Adipose tissue (tissue), 3 donors: ENCODE measurements around the gene CKS1B. TPM values are rescaled to one million over a fixed set of nuclear protein-coding genes. Genes with fewer than 3 reads are reported as not detected.

ENCODE experiments used
- H3K27ac ChIP-seq: one replicate; pipeline ENCODE4 v1.5.1; 2013; ENCODE audit warnings: low read depth, low read length
- WGBS, 3 donors: extraction: QIAGEN DNeasy Blood & Tissue Kit; methylation state at CpG; one replicate each; pipeline ENCODE4 v1.1.7; 2013; 5-methylcytosine and 5-hydroxymethylcytosine counted together
- polyA plus RNA-seq, 3 donors: library from polyadenylated mRNA; stranded (reverse); fragments of 200-250 nt; gene quantifications; one replicate each; pipeline ENCODE4 v1.2.3, GENCODE V29; 2013
- donor health status: healthy with polysubstance abuse.
- donor health status: Bipolar disorder and iron deficiency.
- donor health status: healthy.

The CKS1B gene
- 10 to 100 TPM; 23.6 to 88.9 (median 76.3) TPM for polyA plus RNA-seq

DNA sequence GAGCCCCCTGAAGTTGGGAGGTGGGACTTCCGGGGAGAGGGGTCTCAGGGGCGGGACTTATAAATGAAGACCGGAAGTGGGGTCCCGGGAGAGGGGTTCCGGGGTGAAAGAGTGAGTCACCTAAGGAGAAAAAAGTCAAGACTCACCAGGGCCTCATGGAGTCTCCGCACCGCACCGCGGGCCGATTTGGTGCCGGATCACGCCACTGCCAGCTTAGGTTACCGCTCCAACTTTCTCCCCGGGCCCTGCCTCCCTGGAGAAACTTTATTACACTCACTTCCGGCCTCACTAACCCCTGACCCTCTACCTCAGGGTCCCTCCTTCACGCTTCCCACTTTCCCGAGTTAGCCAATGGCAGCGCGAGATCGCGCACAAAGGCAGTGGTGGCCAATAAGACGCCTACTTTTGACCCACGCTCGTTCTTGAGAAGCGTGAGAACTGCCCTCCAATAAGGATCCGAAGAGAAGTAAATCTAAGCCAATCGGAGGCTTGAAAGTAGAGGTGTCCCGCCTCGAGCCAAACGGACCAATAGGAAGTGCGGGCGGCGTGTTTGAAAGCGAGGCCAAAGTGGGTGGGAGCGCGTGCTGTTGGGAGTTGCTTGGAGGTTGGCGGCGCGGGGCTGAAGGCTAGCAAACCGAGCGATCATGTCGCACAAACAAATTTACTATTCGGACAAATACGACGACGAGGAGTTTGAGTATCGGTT lies at the start of gene CKS1B:
TSS of gene CKS1B (plus strand) at position 580 of the 706 bp plus-strand sequence. CDS start at position 645, 65 bp downstream.
- peak within 1 kb of the TSS; percentile 80 for H3K27ac ChIP-seq
- WGBS, 3 donors, result 0 to 1% (median 1%) methylated on average over 47 of the region's 47 CpGs

DNA sequence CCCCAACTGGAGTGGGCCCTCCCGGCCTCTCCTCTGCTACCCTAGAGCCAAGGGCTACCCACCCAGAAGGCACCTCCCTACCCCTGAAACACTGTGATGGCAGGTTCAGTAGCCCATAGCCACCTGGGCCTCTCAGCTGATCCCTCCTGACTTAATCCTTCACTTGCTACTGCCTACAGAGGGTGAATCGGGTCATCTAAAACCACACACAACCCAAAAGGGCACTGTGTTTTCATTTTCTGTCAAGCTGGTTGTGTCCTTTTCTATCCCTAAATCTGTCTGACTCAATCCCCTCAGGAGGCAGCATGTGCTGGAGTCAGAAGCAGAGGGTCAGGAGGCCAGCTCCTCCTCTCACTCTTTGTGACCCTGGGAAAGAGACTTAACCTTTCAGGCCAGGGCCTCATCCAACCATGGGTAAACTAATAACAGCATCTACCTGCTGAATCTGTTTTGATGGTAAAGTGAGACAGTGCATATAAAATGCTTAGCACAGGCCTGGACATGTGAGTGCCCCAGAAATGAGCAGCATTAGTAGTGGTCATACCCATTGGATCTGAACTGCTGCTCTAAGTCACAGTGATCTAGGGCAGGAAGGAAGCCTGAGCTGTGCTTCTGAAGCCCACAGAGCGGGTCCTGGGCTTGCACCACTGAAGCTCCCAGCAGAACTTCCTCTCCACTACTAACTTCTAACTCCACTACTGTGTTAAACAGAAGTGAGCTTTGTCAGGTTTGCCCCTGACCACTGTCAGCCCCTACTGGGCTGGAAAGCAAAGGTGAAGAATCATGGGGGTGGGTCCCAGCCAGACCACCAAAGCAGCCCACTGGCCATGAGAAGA lies 48.9 kb upstream of the CKS1B start:
- H3K27ac ChIP-seq, result no peak overlapping the region
- 77 to 94% (median 82%) methylated on average over 3 of the region's 3 CpGs for WGBS, 3 donors

DNA sequence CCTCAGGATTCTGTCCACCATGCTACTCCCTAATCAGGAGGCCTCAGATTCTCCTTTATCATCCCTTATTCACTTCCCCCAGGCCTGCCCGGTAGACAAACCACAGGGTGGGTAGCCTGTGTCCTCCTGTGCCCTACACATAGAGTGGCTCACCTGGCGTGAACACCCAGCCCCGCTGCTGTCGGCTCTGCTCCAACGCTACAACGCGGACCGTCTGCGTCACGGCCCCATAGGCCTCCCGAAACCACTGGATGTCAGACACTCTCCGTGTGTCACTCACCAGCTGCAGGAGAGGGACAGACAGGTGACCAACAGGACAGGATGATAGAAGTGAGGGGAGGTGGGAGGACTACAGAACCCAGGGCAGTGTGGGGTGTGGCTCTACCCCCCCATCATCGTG lies 48.3 kb upstream of the CKS1B start:
- no peak overlapping the region for H3K27ac ChIP-seq
- 75 to 92% (median 80%) methylated on average over 13 of the region's 13 CpGs for WGBS, 3 donors

DNA sequence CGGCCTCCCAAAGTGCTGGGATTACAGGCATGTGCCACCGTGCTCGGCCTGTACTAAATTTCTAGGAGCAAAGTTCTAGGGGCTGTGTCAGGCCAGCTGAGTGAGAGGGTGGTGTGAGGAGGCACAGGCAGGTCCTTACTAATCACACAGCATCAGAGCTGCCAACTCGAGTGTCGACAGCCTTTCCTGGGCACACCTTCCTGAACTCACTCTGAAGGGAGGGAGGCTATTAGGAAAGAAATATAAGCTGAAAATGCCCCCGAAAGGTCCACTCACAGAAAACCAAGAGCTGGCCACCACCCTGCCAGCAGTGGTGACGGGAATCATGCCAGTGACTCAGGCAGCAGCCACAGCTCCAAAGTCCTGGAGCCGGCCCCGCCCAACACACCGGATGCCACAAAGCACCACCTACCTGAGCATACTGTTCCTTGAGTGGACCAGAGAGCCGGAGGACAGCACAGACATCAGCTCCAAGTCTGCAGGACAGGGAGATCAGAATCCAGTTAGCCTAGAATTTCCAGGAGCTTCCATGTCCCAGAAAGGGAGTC lies 42.5 kb upstream of the CKS1B start:
- no peak overlapping the region for H3K27ac ChIP-seq
- 82 to 91% (median 89%) methylated on average over 11 of the region's 11 CpGs for WGBS, 3 donors

DNA sequence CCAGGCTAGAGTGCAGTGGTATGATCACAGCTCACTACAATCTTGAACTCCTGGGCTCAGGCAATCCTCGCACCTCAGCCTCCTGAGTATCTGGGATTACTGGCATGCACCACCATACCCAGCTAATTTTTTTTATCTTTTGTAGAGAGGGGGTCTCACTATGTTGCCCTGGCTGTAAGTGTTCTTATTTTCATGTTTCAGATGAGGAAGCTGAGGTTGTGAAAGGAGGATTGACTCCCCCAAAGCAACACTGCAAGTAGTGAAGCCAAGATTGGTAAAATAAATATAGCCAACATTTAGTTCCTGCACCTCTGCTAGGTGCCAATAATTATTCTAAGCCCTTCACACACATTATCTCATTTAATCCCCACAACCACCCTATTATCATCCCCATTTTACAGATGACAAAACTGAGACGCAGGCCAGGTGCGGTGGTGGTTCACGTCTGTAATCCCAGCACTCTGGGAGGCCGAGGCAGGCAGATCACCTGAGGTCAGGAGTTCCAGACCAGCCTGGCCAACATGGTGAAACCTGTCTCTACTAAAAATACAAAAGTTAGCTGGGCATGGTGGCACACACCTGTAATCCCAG lies 40.0 kb upstream of the CKS1B start:
- no peak overlapping the region for H3K27ac ChIP-seq
- WGBS, 3 donors, result 94 to 96% (median 95%) methylated on average over 5 of the region's 5 CpGs

DNA sequence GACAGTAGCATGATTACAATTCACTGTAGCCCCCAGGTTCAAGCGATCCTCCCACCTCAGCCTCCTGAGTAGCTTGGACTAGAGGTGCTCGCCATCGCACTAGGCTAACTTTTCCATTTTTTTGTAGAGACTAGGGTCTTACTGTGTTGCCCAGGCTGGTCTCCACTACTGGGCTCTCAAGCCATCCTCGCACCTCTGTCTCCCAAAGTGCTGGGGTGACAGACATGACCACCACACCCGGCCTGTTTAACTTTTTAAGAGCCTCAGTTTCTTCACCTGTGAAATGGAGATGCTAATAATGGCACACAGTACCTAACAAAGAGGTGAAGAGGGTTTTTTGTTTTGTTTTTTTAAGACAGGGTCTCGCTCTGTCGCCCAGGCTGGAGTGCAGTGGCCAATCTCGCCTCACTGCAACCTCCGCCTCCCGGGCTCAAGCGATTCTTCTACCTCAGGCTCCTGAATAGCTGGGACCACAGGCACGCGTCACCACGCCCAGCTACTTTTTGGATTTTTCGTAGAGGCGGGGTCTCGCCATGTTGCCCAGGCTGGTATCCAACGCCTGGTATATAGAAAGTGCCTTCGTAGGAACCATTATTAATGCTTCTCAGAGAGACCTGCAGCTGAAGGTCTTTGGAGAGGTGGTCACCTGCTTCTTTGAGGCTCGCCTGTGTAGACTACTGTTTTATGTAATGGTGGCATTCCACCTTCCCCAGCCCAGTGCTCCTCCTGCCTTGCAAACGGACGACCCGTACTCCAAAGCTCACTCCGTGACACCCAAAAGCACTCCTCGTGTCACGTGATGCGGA lies 38.5 kb upstream of the CKS1B start:
- peak overlapping the region; percentile 84 for H3K27ac ChIP-seq
- 36 to 45% (median 41%) methylated on average over 27 of the region's 27 CpGs for WGBS, 3 donors

DNA sequence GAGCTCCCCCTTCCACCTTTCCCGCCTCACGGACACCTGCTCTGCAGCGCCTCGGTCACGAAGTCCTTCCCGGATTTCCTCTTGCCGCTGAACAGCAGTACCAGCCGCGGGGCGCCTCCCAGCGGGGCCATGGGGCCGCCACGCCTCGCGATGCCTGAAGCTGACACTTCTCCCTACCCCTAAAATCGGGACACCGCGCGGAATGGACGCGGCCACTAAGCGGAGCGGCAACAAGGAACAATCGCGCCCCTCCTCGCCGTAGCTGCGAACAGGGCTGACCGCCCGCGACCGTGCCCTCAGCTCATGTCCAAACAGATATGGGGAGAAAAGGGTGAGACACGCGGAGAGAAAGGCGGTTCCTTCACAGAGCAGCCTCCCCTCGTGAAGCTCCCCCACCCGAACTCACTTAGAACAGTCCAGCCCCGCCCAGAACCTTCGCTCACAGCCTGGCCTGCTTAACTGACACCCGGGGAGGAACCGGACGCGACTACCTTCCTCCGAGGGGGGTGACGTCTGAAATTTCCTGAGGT lies 37.9 kb upstream of the CKS1B start, which contains the start of gene PMVK:
TSS of gene PMVK (minus strand) at position 165 of the 530 bp plus-strand sequence. CDS start at position 131, 34 bp downstream.
- 0% methylated on average over 45 of the region's 45 CpGs for WGBS, 3 donors
- H3K27ac ChIP-seq, result peak within 1 kb of the TSS; percentile 84

DNA sequence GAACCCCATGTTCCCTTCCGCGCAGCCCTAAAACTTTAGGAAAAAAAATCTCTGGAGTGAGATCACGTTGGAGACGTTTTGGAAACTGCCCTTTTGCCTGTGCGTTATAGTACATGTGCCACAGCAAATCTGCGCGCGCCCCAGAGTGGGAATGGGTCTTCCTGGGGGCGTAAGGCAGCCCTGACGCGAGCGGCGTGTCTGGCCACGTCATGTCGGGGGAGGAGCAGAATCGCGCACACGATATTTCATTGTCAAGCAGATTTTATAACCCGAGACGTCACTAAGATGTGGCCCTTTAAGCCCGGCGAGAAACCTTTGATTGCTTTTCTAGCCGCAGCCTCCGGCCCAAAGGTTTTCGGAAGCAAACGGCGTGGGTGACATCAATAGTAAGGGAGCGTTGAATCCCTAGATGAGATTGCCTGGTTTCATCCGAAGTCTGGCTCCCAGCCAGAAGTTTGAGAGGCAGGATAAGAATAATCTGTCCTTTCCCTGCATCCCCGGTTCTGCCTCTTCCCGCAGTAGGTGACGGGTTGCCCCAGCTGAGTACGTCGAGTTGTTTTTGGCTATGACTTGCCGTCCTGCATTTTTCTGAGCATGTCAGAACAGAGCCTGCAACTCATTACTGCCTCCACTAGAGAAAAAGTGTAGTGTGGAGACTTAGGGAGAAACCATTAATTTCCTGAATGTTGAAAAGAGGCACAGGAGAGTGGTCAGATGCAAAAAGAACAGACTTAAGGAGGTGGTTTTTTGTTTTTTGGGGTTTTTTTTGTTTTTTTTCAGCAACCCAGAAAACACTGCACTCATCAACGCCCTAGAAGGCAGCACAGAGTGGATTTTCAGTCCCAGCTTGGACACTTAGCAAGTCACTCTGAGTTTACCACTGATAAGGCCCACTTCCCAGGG lies 37.1 kb upstream of the CKS1B start:
- 1% methylated on average over 36 of the region's 36 CpGs for WGBS, 3 donors
- H3K27ac ChIP-seq, result peak overlapping the region; percentile 84

DNA sequence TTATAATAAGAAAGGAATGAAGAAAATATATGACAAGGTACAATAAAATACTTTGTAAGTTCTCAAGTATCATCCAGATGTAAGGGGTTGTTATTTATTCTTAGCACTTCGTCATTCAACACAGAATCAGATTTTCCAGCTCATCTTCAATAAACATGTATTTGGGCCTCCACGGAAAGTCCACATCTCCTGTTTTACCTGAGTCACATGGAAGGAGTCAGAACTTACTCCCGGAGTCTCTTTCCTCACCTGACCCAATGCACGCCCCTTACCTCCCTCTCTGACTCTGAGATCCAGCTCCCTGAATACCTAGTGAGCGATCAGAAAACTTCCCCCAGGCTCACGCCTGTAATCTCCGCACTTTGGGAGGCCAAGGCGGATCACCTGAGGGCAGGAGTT lies 36.5 kb upstream of the CKS1B start:
- WGBS, 3 donors, result 78 to 92% (median 90%) methylated on average over 8 of the region's 8 CpGs
- H3K27ac ChIP-seq, result peak overlapping the region; percentile 84

DNA sequence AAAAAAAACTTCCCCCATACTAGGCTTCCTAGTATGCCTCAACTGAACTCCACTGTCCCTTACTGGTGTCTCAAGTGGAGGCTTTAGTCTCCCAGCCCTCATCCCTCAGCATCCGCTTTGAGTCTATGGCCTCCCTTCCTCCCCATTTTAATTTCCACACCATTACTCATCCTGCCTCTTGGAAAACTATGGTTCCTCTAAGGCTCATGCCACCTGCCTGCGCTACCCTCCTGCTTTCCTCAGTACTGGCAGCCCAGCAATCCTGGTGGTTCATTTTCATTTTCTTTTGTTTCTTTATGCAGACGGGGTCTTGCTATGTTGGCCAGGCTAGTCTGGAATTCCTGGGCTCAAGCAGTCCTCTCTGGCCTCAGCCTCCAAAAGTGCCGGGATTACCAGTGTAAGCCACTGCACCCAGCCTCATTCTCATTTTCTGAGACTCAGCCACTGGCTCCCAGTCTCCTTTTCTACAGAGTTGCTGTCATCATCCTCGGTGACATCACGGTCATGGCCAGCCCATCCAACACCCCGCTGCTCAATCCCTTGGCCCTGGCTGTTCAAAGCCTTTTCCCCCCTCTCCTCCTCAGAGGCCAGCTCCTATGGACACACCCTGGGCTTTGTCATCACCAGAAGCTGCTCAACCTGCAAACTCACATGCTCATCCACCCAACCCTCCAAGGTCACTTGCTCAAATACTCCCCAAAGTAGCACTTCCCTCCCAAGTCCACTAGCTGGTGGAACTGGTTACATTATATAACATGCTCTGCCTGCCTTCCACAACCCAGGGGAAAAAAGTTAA lies 35.7 kb upstream of the CKS1B start:
- 92 to 98% (median 96%) methylated on average over 7 of the region's 7 CpGs for whole genome bisulfite sequencing, 3 donors
- no peak overlapping the region for H3K27ac ChIP-seq

DNA sequence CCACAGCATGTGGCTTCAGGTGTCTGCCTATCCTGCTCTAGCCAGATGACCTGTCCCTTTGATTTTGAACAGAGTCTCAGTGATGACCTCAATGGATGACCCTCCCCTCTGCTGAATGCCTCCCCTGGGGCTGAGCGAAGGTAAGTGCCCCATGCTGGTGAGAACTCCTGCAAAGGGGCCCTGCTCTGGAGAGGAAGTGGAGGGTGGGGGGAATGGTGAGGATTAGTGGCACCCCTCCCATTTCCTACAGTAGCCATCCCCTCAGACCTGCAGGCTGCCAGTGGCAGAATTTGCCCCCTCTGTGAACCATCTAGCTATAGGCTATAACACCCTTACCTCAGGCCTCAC lies 34.3 kb upstream of the CKS1B start:
- H3K27ac ChIP-seq, result no peak overlapping the region
- 66 to 100% (median 82%) methylated on average over 1 of the region's 1 CpG for WGBS, 3 donors

DNA sequence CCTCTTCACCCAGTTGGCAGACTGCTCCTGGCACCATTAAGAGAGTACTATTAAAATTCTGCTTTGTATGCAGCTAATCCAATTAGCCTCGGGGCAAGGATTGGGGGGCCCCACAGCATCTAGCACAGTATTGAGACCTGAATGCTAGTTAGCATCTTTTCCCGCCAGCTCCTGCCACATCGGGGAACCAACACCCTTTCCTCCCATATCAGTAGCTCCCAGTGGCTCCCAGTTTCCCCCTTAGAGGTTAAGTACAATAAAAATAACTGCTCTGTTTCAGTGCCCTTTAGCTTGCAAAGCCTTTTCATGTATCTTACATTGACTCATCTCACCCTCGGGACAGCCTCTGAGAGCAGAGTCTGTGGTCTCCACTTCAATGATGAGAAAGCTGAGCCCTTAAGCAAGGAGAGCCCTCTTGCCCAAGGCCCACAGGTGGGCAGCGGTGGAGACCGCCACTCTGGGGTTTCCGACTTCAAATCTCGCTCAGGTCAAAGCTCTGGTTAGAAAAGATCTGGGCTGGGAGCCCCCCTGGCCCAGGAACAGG lies 33.8 kb upstream of the CKS1B start:
- H3K27ac ChIP-seq, result no peak overlapping the region
- WGBS, 3 donors, result 66 to 83% (median 71%) methylated on average over 8 of the region's 8 CpGs

DNA sequence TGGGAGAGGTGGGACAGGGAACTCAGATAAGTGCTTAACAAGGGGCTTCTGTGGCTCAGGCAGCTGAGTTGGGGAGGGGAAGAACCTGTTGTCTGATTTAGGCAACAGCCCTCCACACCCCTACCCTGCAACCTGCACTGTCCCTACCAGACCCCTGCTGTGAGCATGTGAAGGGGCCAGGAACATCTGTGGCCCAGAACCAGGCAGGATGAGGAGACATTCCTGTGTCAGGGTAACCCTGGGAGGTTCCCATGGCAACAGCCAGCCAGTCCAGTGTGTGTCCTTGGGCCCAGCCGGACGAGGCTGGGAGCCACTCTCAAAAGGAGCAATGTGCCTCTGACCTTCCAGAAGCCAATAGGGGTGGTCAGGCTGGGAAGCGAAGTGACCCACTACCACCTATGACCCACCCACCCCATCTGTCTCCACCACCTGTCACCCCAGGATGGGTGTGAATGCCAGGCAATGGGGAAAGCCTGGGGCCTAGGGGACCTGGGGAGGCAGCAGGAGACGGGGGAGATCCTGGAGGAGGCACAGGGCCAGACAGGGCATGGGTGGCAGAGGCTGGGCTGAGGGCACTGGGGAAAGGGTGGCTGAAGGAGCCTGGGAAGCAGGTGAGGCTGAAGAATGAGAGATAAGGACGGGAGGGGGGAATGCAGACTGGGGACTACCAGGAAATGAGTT lies 33.0 kb upstream of the CKS1B start:
- 24 to 59% (median 59%) methylated on average over 5 of the region's 5 CpGs for WGBS, 3 donors
- H3K27ac ChIP-seq, result no peak overlapping the region

DNA sequence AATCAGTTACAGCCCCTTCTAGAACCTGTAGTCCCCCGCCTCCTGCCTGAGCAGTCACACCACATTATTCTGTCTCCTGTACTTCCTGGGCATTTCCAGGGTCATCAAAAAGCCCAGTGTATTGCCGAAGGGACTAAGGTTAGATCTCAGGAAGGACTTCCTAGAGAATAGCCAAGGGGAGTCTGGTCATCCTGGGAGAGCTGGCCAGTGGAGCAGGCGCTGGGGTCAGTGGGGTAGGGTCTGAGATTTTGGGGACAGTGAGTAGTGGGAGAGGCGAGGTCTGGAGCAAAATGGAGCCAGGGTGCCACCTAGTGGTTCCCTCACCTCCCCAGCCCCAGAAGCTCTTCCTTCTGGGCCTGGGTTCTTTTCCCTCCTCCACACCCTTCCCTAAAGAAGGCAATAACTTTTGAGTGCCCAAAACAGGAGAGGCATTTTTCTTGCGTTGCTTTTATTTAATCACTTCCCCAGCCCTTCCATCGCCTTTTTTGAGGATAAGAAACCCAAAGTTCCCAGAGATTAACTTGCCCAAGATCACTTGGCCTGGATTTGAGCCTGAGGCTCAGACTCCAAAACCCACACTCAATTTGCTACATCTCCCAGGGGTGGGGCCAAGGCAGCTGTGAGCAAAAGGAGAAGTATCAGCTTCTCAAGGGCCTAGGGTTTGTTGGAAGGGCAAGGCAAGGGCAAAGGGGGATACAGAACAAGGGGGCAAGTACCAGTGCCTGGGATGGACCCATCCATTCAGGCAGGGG lies 30.7 kb upstream of the CKS1B start:
- H3K27ac ChIP-seq, result no peak overlapping the region
- 34 to 39% (median 38%) methylated on average over 6 of the region's 6 CpGs for WGBS, 3 donors
